HG02571 (cell line): ENCODE results near the gene ALG6.

ENCODE experiments used
- ATAC-seq: cut with Tn5 transposase; IDR thresholded peaks from one replicate; pipeline ENCODE4 v1.9.1; 2021; ENCODE audit warnings: mild to moderate bottlenecking, moderate library complexity; ENCODE audit not compliant: unreplicated experiment

ALG6 gene

DNA sequence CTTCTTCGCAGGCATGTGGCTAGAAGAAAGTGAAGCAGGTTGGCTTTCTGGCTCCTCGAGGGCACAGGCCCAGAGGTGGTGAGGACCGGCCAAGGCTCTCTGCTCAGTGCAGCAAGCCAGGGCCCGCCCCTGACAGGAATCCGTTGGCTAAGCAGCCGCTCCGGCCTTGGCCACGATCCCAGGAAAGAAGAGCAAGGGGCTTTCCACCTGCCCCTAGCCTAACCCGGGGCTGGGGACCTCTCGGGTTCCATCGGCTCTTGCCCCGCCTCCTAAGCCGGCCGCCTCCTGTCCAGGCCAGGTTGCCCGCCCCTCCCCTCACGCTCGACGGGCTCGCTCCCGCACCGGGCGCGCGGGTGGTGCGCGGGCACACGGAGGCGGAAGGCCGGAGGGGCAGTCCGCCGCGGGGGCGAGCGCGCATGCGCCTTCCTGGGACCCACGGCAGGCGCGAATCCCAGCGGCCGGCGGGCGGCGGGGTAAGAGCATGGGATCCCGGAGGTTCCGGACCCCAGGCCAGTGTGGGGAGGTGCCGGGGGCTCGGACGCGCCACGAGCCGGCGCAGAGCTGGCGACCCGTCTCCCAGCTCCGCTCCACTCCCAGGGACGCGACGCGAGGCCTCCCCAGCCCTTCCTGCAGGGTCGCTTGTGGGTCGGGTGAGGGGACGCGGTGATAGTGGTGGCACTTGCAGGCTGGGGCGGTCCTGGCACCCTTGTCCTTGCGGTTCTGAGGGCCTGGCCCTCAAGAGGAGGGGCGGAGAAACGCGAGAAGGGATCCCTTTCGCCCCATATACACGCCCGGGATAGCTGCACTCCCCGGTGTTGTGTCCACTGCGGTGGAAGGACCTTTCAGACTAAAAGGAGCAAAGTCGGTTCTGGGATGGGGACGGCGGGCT is at the start of gene ALG6:
TSS of gene ALG6 (plus strand) at position 413 of the 889 bp plus-strand sequence. CDS start 3,351 bp downstream, outside the sequence.
- ATAC-seq = peak; percentile 94

- no peak for ATAC-seq
Observed at GRCh38 chr1:63317817-63318152, 49.6 kb upstream of the ALG6 start.

GRCh38 chr1:63318201-63318979 is 49.0 kb upstream of the ALG6 start:
- ATAC-seq = no peak

DNA sequence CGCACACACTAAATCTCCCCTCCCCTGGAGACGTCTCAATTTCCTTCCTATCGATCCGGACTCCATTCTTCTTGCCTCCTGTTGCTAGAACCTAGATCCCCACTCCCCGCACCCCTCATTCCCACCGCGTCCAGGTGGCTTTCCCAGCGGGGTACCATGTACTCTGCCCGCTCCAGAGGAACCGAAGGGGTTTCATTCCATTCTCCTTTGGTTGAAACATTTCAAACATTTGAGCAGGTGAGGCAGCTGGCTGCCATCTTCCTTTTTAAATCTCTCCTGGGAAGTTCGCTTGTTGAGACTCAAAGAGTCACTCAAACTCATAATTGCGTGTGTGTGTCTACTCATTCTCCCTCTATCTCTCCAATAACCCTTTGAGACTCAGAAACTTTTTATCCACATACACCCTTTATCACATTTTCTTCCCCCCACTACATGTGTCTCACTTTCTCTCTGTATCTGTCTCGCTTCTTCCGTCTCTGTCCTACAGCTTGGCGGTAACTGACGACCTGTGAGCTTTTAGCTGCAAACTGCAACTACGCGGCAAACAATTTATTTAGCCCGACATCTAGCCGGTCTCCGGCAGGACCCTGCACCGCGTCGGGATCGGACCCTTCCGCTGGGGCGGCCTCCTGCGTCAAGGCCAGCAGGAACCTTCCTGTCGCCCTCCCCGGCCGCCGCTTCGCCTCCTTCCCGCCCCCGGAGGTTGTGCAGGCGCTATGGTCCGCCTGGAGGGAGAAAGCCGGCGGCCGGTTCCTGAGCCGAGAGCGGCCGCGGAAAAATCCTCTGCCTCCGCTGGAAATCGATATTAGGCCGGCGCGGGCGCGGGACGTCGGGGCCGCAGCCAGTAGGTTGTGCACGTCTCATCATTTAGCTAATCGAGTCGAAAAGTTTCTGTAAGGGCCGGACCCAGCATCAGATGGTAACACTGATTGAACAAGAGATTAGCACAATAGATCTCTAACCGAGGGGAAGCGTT is 48.1 kb upstream of the ALG6 start:
- ATAC-seq = no peak

- no peak for ATAC-seq
Observed at GRCh38 chr1:63320022-63320721, 47.3 kb upstream of the ALG6 start.

GRCh38 chr1:63321066-63321784 is 46.2 kb upstream of the ALG6 start:
- ATAC-seq = no peak

GRCh38 chr1:63321785-63322113 is 45.7 kb upstream of the ALG6 start:
- ATAC-seq = no peak

DNA sequence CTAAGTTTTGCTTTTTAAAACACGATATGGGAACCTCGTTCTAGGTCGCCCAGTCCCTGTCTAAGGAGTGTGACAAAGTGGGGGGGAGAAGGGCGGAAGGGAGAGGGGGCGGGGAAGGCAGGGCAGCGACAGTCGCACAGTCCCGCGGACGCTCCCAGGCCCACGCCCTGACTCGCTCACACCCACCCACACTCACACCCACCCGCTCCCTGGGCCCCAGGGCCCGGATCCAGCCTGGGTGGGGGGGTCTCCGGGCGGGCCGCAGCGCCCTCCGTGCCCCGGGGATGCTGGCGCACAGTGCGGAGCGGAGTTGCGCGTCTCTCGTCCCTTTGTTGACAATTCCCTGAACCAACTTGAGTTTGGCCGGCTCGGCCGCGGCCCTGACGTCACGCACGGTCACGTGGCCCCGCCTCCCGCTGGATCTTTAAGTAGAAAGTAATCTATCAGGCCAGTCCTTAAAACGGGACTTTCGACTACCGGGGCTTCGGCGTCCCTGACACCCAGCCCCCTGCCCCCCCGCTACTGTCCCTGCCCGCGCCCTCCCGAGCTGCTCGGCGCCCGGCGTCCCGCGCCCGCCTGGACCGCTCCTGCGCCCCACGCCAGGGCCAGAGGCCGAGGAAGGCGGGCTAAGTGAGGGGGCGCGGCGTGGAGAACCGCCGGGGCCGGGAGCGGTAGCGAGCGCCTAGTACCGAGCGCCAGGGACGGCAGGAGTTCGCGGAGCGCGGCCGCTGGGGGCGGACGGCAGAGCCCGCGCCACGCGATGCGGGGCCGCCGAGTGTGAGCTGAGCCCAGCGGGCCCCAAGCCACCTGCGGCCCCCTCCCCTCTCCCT is 45.1 kb upstream of the ALG6 start, which contains the start of gene FOXD3:
TSS of gene FOXD3 (plus strand) at position 454 of the 830 bp plus-strand sequence. CDS start 492 bp downstream, outside the sequence.
- no peak for ATAC-seq

GRCh38 chr1:63322944-63323864 is 44.2 kb upstream of the ALG6 start:
- ATAC-seq = no peak

DNA sequence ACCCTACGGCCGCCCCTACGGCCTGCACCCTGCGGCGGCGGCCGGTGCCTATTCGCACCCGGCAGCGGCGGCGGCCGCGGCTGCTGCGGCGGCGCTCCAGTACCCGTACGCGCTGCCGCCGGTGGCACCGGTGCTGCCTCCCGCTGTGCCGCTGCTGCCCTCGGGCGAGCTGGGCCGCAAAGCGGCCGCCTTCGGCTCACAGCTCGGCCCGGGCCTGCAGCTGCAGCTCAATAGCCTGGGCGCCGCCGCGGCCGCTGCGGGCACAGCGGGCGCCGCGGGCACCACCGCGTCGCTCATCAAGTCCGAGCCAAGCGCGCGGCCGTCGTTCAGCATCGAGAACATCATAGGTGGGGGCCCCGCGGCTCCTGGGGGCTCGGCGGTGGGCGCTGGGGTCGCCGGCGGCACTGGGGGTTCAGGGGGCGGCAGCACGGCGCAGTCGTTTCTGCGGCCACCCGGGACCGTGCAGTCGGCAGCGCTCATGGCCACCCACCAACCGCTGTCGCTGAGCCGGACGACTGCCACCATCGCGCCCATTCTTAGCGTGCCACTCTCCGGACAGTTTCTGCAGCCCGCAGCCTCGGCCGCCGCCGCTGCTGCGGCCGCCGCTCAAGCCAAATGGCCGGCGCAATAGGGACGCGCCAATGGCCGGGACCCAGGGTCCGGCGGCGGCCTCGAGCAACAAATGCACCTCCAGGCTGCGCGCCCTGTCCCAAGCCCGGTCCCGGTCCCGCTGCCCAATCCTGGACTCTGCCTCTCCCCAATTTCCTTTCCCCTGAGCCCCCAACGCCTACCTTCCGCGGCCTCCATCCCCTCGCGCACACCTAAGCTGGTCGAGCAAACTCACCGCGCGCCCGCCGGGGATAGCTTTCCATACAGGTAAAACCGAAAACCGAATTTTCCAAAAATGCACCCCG is 43.3 kb upstream of the ALG6 start:
- no peak for ATAC-seq

DNA sequence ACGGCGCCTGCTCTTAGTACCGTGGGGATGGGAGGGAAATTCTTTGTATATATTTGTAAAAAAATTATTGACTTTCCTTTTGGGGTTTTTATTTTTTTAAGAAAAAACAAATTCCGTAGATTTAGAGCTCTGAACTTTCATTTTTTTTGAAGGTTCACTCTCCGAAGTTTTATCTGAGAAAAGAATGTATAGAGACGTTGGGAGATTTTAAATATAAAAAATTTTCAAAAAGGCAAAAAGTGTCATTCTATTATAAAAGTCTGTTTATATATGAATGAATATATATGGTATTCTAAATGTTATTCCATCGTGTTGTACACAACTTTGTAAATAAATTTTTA is 42.7 kb upstream of the ALG6 start:
- no peak for ATAC-seq

DNA sequence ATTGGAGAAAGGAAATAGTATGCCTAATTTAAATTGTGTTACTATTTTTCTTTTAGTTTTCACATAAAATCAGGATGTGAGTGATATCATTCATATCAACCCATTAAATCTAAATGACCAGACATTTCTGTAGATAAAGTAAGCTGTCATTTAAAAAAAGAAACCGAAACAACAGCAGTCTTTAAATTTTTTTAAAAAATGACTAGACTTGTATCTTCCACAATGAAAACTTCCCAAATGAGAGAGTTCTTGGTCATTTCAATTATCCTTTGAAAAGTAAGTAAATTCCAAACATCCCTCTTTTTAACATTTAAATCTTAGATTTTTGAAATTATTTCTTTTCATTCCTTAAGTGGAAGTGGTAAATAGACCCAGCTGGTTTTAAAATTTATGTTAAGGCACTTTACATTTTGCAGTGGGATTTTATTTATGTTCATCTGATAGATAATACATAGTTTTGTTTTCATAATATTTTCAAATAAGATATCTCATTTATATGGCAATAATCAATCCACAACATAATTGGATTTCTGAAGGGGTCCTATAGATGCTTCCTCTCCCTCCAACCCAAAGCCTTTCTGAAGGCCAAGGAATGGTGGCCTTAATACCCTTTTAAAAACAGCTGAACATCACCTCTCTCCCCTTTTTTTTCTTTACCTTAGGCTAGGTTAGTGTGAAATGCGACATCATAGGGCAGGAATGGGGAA is 42.0 kb upstream of the ALG6 start:
- no peak for ATAC-seq

DNA sequence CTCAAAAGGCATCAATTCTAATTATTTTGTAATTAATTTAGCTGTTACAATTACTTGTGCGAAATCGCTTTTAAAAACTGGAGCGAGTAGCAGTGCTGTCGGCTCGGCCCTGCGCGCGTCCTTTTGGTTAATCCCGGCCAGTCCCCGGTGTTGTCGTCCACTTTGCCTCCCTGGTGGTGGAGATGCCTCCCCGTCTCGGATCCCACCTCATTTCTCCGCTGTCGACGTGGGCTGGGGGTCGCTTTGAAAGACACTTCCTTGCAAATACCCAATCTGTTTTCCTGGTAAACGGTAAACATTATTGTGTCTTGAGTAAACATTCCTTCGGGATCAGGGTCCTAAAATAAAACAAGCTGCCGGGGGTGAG is 41.3 kb upstream of the ALG6 start:
- ATAC-seq = no peak

GRCh38 chr1:63326473-63327380 is 40.7 kb upstream of the ALG6 start:
- no peak for ATAC-seq

DNA sequence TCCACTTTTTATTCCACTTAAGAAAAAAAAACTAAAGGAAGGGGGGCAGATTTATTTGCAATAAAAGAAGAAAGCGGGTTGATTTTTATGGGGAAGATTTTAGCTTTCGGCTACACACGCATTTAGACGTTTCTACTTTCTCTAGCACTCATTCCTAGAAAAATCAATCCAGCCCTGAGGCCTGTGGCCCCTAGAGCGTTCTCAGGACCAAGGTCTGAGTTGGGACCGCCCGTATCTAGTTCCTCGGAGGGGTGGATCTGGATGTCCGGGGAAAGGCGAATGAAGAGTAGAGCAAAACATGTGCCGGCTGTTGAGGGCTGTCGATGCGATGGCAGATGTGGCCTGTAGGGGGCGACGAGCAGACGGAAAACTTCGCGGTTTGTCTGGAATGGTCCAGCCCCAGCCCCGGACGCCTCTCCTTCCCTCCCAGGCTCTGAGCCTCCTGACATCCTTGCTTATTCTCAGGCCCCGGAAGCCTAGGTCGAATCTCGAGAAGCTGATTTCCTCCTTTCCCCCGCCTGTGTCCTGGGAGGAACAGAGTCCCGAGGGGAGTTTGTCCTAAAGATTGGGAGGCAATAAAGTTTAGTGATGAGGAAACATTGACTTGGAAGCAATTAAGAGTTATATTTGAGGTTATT is 39.9 kb upstream of the ALG6 start:
- no peak for ATAC-seq
